A673 (cell line): Measurements from ENCODE around the gene SDK1. TPM values are rescaled to one million over a fixed set of nuclear protein-coding genes. Genes with fewer than 3 reads are reported as not detected.

ENCODE experiments used
- BruUV-seq: library from RNA; stranded (reverse); fragments of 400-500 nt; replicated peaks from 2 replicates; lab custom pipeline; 2021; lab: Mats Ljungman, UMichigan
- CTCF ChIA-PET: fragments of 300-600 bp; sonication (Branson Sonifier 250); formaldehyde crosslinking; loops from one replicate; lab custom pipeline; 2022; ENCODE audit warnings: antibody characterized with exemption; lab: Charles Lee
- POLR2A ChIA-PET: fragments of 300-600 bp; sonication (Branson Sonifier 250); formaldehyde crosslinking; loops from one replicate; lab custom pipeline; 2022; ENCODE audit warnings: antibody characterized with exemption; ENCODE audit not compliant: low non-redundant PET; lab: Charles Lee
- DNase-seq: peaks from one replicate; pipeline ENCODE4 v3.0.0-alpha.2; 2015; ENCODE audit warnings: low spot score
- H3K27ac ChIP-seq: fragments of 200-600 bp; sonication (generic); 2 replicates; pipeline ENCODE4 v1.5.1; 2016; ENCODE audit warnings: mixed run types, low read depth, mild to moderate bottlenecking, mixed read lengths, antibody characterized with exemption, low read length; ENCODE audit not compliant: poor library complexity, severe bottlenecking
- H3K27me3 ChIP-seq: fragments of 200-600 bp; sonication (generic); replicated peaks from 2 replicates; pipeline ENCODE4 v1.6.1; 2017; ENCODE audit warnings: mixed run types, low read depth, mild to moderate bottlenecking, mixed read lengths, antibody characterized with exemption, low read length; ENCODE audit not compliant: insufficient read depth, poor library complexity
- H3K36me3 ChIP-seq: fragments of 200-600 bp; sonication (generic); 2 replicates; pipeline ENCODE4 v1.6.1; 2016; ENCODE audit warnings: mixed run types, mild to moderate bottlenecking, mixed read lengths, antibody characterized with exemption, low read length; ENCODE audit not compliant: insufficient read depth, poor library complexity, severe bottlenecking
- H3K4me1 ChIP-seq: fragments of 200-600 bp; sonication (generic); 2 replicates; pipeline ENCODE4 v1.6.1; 2017; ENCODE audit warnings: mixed run types, mild to moderate bottlenecking, mixed read lengths, antibody characterized with exemption, low read length; ENCODE audit not compliant: insufficient read depth, poor library complexity, severe bottlenecking
- H3K4me3 ChIP-seq: fragments of 200-600 bp; sonication (generic); 2 replicates; pipeline ENCODE4 v1.5.1; 2016; ENCODE audit warnings: low read depth, mixed run types, mild to moderate bottlenecking, mixed read lengths, low read length; ENCODE audit not compliant: poor library complexity, severe bottlenecking
- H3K9me3 ChIP-seq: fragments of 200-600 bp; sonication (generic); 2 replicates; pipeline ENCODE4 v1.6.1; 2016; ENCODE audit warnings: mixed run types, low read depth, mild to moderate bottlenecking, mixed read lengths, antibody characterized with exemption, low read length; ENCODE audit not compliant: poor library complexity, severe bottlenecking
- EZH2 ChIP-seq: fragments of 200-600 bp; sonication (generic); IDR thresholded peaks from 2 replicates; pipeline ENCODE4 v1.6.1; 2017; ENCODE audit warnings: borderline replicate concordance, low read depth, mild to moderate bottlenecking, mixed read lengths, antibody characterized with exemption, low read length; ENCODE audit not compliant: poor library complexity, severe bottlenecking
- intact Hi-C: fragments of 100-400 bp; cut with micrococcal nuclease; formaldehyde crosslinking; loops from one replicate; pipeline ENCODE4 v1.10.0; 2022; ENCODE audit not compliant: unreplicated experiment
- total RNA-seq: library from RNA; stranded (reverse); gene quantifications from 2 replicates; pipeline ENCODE4 v1.2.3, GENCODE V29; 2021
- TF ChIP-seq, protein P1 (sequence below): fragments of 300-800, 200-600 bp; sonication (generic); conservative IDR thresholded peaks from 2 replicates; pipeline ENCODE4 v1.5.1; 2017; ENCODE audit warnings: low read depth, mild to moderate bottlenecking, antibody characterized with exemption, low read length, moderate library complexity, mixed read lengths

The SDK1 gene
- total RNA-seq, 1 experiment from 2014 or later = 14.7 TPM

DNA sequence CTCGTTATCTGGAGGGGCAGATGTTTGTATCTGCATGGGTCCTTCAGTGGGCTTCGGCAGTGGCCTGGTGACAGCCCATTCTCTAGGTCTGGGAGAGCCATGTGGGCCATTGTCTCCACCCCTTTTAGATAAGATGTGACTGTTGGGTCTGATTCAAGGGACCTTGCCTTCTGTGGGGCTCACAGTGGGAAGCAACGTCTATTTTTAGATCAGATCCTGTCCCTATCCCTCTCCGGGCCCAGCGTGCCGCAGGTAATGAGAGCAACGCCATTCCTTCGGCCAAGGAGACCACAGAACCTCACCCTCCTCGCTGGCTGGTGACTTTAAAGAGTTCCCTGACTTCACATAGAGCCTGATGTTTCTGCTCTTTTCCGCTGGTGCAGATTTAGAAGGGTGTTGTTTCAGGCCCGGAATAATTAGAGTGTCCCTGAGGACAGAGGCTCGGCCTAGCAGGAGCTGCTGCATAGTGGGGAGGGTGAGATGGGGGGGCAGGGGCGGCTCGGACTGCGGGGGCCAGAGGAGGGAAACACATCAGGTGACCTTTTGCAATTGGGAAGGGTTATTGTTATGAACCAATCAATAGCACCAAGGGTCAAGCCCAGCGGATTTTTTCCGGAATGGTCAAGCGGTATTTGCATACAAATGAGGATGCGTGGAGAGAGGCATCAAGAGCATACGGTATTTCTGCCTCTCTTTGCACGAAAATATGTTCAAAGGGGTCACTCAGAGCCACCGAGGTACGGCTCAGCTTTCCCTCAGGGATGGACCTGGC, 878.0 kb downstream of the SDK1 start:
- intact Hi-C loops = no loop called here
- TF ChIP-seq, protein P1, sequence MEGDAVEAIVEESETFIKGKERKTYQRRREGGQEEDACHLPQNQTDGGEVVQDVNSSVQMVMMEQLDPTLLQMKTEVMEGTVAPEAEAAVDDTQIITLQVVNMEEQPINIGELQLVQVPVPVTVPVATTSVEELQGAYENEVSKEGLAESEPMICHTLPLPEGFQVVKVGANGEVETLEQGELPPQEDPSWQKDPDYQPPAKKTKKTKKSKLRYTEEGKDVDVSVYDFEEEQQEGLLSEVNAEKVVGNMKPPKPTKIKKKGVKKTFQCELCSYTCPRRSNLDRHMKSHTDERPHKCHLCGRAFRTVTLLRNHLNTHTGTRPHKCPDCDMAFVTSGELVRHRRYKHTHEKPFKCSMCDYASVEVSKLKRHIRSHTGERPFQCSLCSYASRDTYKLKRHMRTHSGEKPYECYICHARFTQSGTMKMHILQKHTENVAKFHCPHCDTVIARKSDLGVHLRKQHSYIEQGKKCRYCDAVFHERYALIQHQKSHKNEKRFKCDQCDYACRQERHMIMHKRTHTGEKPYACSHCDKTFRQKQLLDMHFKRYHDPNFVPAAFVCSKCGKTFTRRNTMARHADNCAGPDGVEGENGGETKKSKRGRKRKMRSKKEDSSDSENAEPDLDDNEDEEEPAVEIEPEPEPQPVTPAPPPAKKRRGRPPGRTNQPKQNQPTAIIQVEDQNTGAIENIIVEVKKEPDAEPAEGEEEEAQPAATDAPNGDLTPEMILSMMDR = no peak
- TF ChIP-seq EZH2 = no peak
- H3K4me1 ChIP-seq = no peaks in the 10 kb centered on the region
- no peaks in the 10 kb centered on the region for H3K27me3 ChIP-seq
- no peak overlapping the region for H3K27ac ChIP-seq
- no peak overlapping the region for H3K4me3 ChIP-seq
- ChIA-PET CTCF (interaction anchor here (0.6 kb wide), 1 partner anchor 299 kb away, joined by 9 read pairs; no protein-coding TSS in a partner anchor), POLR2A (no interaction called here)
- no peak for DNase-seq
- no peaks in the 10 kb centered on the region for H3K9me3 ChIP-seq
- H3K36me3 ChIP-seq = no peaks in the 10 kb centered on the region
- no TSS peak for BruUV-seq

DNA sequence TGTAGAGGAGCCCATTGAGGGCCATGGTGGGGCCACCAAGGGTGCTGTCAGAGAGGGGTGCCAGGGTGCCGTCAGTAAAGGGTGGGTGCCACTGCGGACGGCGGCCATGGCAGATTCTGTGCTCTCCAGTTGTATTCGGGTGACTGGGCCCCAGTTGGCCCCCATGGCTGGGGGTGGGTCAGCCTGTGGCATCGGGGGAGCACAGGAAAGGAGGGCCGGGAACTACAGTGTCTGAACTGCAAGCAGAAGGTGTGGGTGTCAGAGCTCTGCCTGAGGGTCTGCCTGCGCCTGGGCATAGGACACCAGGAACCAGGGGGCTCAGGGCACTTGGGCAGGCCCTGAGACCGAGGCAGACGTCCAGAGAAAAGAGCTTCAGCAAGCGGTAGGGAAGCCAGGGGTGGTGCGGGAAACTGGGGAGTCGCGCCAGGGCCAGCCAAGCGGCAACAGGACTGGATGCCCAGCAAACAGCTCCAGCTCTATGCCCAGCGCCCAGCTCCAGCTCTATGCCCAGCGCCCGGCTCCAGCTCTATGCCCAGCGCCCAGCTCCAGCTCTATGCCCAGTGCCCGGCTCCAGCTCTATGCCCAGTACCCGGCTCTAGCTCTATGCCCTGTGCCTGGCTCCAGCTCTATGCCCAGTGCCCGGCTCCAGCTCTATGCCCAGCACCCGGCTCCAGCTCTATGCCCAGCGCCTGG, 878.8 kb downstream of the SDK1 start:
- Histone ChIP-seq H3K36me3 (no peaks in the 10 kb centered on the region), H3K9me3 (no peaks in the 10 kb centered on the region), H3K4me1 (no peaks in the 10 kb centered on the region), H3K27ac (no peak overlapping the region), H3K27me3 (no peaks in the 10 kb centered on the region), H3K4me3 (no peak overlapping the region)
- BruUV-seq = no TSS peak
- intact Hi-C loops = no loop called here
- DNase-seq = no peak
- ChIA-PET POLR2A (no interaction called here), CTCF (interaction anchor here (0.6 kb wide), 1 partner anchor 298 kb away, joined by 9 read pairs; no protein-coding TSS in a partner anchor)
- TF ChIP-seq, protein P1 = no peak
- TF ChIP-seq EZH2 = no peak

DNA sequence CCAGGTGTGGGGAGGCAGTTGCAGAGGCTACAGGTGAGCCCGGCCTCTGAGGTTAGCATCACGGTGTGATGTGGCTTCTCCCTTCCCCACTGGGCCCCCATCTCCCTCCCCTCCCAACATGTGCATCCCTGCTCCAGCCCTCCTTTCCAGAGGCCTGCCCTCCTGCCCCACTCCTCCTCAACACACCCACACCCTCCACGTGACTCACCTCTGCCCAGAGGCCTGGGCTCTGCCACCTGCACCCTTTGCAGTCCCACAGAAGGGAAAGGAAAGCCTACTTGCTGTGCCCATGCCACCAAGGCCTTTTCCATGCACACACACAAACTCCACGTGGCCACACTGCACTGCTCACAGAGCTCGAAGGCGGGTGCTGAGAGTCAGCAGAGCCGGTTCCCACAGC, 880.4 kb downstream of the SDK1 start:
- TF ChIP-seq, protein P1 = no peak
- no peak for TF ChIP-seq EZH2
- Histone ChIP-seq H3K4me3 (no peak overlapping the region), H3K27ac (no peak overlapping the region), H3K36me3 (no peaks in the 10 kb centered on the region), H3K9me3 (no peaks in the 10 kb centered on the region), H3K4me1 (no peaks in the 10 kb centered on the region), H3K27me3 (no peaks in the 10 kb centered on the region)
- BruUV-seq = no TSS peak
- no peak for DNase-seq
- intact Hi-C loops = no loop called here
- ChIA-PET CTCF (no interaction called here), POLR2A (no interaction called here)
